GM12878 (cell line): ENCODE results near the gene RPS3. TPM values are rescaled to one million over a fixed set of nuclear protein-coding genes. Genes with fewer than 3 reads are reported as not detected.

Experiments
- ATAC-seq: fragments of 200-7000 bp; cut with Tn5 transposase; 3 replicates; pipeline ENCODE4 v1.9.1; 2020; ENCODE audit warnings: mild to moderate bottlenecking, moderate library complexity
- BruUV-seq: library from RNA; stranded (reverse); fragments of 400-500 nt; replicated peaks from 2 replicates; lab custom pipeline; 2021; lab: Mats Ljungman, UMichigan
- CTCF ChIA-PET: fragments of 300-600 bp; sonication (Branson Sonifier 250); formaldehyde crosslinking; extraction: SDS; loops from one replicate; lab custom pipeline; 2021; ENCODE audit warnings: inconsistent platforms; lab: Yijun Ruan, JAX
- POLR2A ChIA-PET: fragments of 350-600 bp; formaldehyde crosslinking; extraction: SDS; loops from one replicate; lab custom pipeline; 2021; ENCODE audit warnings: inconsistent platforms; lab: Charles Lee
- RAD21 ChIA-PET: fragments of 300-600 bp; sonication (Branson Sonifier 250); formaldehyde crosslinking; loops from one replicate; lab custom pipeline; 2023; ENCODE audit warnings: antibody characterized with exemption; ENCODE audit not compliant: unreplicated experiment; lab: Charles Lee
- SMC1A ChIA-PET: fragments of 300-600 bp; sonication (Branson Sonifier 250); formaldehyde crosslinking; loops from one replicate; lab custom pipeline; 2023; ENCODE audit not compliant: unreplicated experiment, uncharacterized antibody; lab: Charles Lee
- DNase-seq: peaks from one replicate; pipeline ENCODE4 v3.0.0-alpha.2; 2011; ENCODE audit warnings: low read depth, low spot score
- FAIRE-seq: peaks from 3 replicates; lab custom pipeline; 2011; peaks lifted over from hg19 to GRCh38; lab: Jason Lieb, UNC
- H2AFZ ChIP-seq: 2 replicates; pipeline ENCODE4 v1.6.0; 2011; ENCODE audit warnings: low read depth, low read length, control low read depth; ENCODE audit not compliant: control insufficient read depth
- H3K27ac ChIP-seq: 2 replicates; pipeline ENCODE4 v1.5.1; 2011; ENCODE audit warnings: control low read depth; ENCODE audit not compliant: control insufficient read depth, insufficient read depth
- H3K27me3 ChIP-seq, 2 experiments: replicated peaks in 1 of 2; 2 replicates each; pipeline versions ENCODE4 v1.6.0 to v1.6.1; 2011; ENCODE audit warnings: low read length in 1 of 2; ENCODE audit not compliant: control insufficient read depth in 2 of 2, insufficient read depth in 2 of 2
- H3K36me3 ChIP-seq, 2 experiments: 2 replicates each; pipeline ENCODE4 v1.5.1; 2011; ENCODE audit warnings: low read length in 1 of 2; ENCODE audit not compliant: control insufficient read depth in 2 of 2, insufficient read depth in 2 of 2
- H3K4me1 ChIP-seq: 2 replicates; pipeline ENCODE4 v1.6.1; 2011; ENCODE audit warnings: mild to moderate bottlenecking, low read length, moderate library complexity, mixed read lengths; ENCODE audit not compliant: control insufficient read depth, insufficient read depth
- H3K4me2 ChIP-seq: 2 replicates; pipeline ENCODE4 v1.6.0; 2011; ENCODE audit warnings: control low read depth; ENCODE audit not compliant: control insufficient read depth, insufficient read depth
- H3K4me3 ChIP-seq: fragments of 200-600 bp; sonication (generic); 2 replicates; pipeline ENCODE4 v1.5.1; 2016
- H3K79me2 ChIP-seq: 2 replicates; pipeline ENCODE4 v1.6.0; 2011; ENCODE audit warnings: low read length; ENCODE audit not compliant: control insufficient read depth, insufficient read depth
- H3K9ac ChIP-seq: 2 replicates; pipeline ENCODE4 v1.8.0; 2011; ENCODE audit warnings: low read length, control low read depth, mixed read lengths; ENCODE audit not compliant: control insufficient read depth, insufficient read depth
- H3K9me3 ChIP-seq: replicated peaks from 3 replicates; pipeline ENCODE4 v1.5.1; 2011; ENCODE audit warnings: mild to moderate bottlenecking, low read length; ENCODE audit not compliant: control insufficient read depth, insufficient read depth
- H4K20me1 ChIP-seq: 2 replicates; pipeline ENCODE4 v1.6.0; 2011; ENCODE audit not compliant: control insufficient read depth, insufficient read depth
- CREB1 ChIP-seq: IDR thresholded peaks from 2 replicates; pipeline ENCODE4 v1.6.1; 2012; ENCODE audit warnings: low read depth, mild to moderate bottlenecking, inconsistent platforms
- MLLT1 ChIP-seq: fragments of 450-650 bp; IDR thresholded peaks from 2 replicates; pipeline ENCODE4 v1.6.1; 2016; ENCODE audit warnings: mild to moderate bottlenecking
- POLR2A ChIP-seq: IDR thresholded peaks from 2 replicates; pipeline ENCODE4 v1.6.1; 2011; ENCODE audit warnings: low read depth, mild to moderate bottlenecking, low read length
- RELA ChIP-seq: fragments of 450-650 bp; IDR thresholded peaks from 2 replicates; pipeline ENCODE4 v1.8.0; 2014; ENCODE audit warnings: borderline replicate concordance; ENCODE audit not compliant: partially characterized antibody
- SMAD1 ChIP-seq: fragments of 450-650 bp; IDR thresholded peaks from 2 replicates; pipeline ENCODE4 v1.6.1; 2018; ENCODE audit warnings: mild to moderate bottlenecking, low read depth; ENCODE audit not compliant: partially characterized antibody
- WGBS: methylation state at CpG from one replicate; pipeline ENCODE4 v1.1.6; 2016; ENCODE audit warnings: low lambda C conversion rate; ENCODE audit not compliant: insufficient replicate concordance, insufficient coverage; ENCODE audit errors: missing lambda C conversion rate; 5-methylcytosine and 5-hydroxymethylcytosine counted together
- in situ Hi-C: fragments of 300-500 bp; cut with MboI; formaldehyde crosslinking; loops from 9 replicates; pipeline ENCODE4 v1.14.3; 2018; ENCODE audit warnings: mixed read lengths
- intact Hi-C: fragments of 100-400 bp; cut with micrococcal nuclease; formaldehyde crosslinking; loops from one replicate; pipeline ENCODE4 v1.14.2; 2022; ENCODE audit not compliant: unreplicated experiment
- polyA plus RNA-seq, 11 experiments: library from polyadenylated mRNA; depleted of rRNA in 4 of 11; unstranded in 6 of 11; stranded (reverse) in 5 of 11; fragments of >200 nt; fragmentation: Nextera tagmentation in 4 of 11; fragmentation: Illumina TruSeq in 1 of 11; extraction: Ambion mirVana in 4 of 11; extraction: Trizol in 1 of 11; gene quantifications; 1 replicate in 1 of 11; 2 replicates in 10 of 11; pipeline versions ENCODE4 v1.2.1 to v1.2.3, GENCODE V29; 2011 to 2016; ENCODE audit warnings: inconsistent platforms in 2 of 11, missing spikeins in 2 of 11, low read depth in 1 of 11
- total RNA-seq, 4 experiments: library from RNA; depleted of rRNA in 3 of 4; stranded (reverse); fragments of >200 nt in 3 of 4; fragmentation: Illumina TruSeq in 1 of 4; extraction: Trizol in 1 of 4; gene quantifications; 2 replicates each; pipeline versions ENCODE4 v1.2.1 to v1.2.3, GENCODE V29; 2013 to 2021

Gene RPS3
- total and polyA plus RNA-seq, 10 of the 15 experiments (the other 5 are each of a cell fraction or from before 2014, with no cell fraction given), result 2,127 to 9,556 (median 4,327) TPM

GRCh38 chr11:75432911-75433321 lies 33.6 kb downstream of the RPS3 start, which contains the start of gene KLHL35:
Gene KLHL35 (minus strand): TSS chr11:75433203. CDS start chr11:75430629, 2,574 bp downstream.
- 54% methylated on average over 12 of the region's 14 CpGs for WGBS
- ChIA-PET SMC1A (interaction anchor here (1.3 kb wide), 1 partner anchor 17 kb away, joined by 6 read pairs; no protein-coding TSS in a partner anchor), CTCF (interaction anchor here (1.8 kb wide), 1 partner anchor 13 kb away, joined by 4 read pairs; no protein-coding TSS in a partner anchor), RAD21 (no interaction called here), POLR2A (interaction anchor here (0.6 kb wide), 1 partner anchor 65 kb away, joined by 3 read pairs; no protein-coding TSS in a partner anchor)
- no peaks in the 10 kb centered on the region for H3K36me3 ChIP-seq
- no peak within 1 kb of the TSS for H3K27ac ChIP-seq
- H3K4me2 ChIP-seq, result no peak within 1 kb of the TSS
- no TSS peak for BruUV-seq
- no peaks in the 10 kb centered on the region for H3K79me2 ChIP-seq
- H4K20me1 ChIP-seq, result no peaks in the 10 kb centered on the region; the same call in 1 of the 2 replicates
- intact Hi-C loops (no loop called here), in situ Hi-C loops (no loop called here)
- FAIRE-seq, result no peak
- H2AFZ ChIP-seq, result no peak within 1 kb of the TSS
- DNase-seq, result no peak
- no peak for ATAC-seq
- peaks cover 2% of the 10 kb centered on the region; the same call in 1 of the 3 replicates for H3K9me3 ChIP-seq
- H3K4me3 ChIP-seq, result no peak within 1 kb of the TSS
- no peaks in the 10 kb centered on the region for H3K4me1 ChIP-seq
- TF ChIP-seq POLR2A (no peak), RELA (no peak)
- H3K9ac ChIP-seq, result no peak within 1 kb of the TSS
- H3K27me3 ChIP-seq, result peaks cover 4 to 14% of the 10 kb centered on the region in 2 experiments

- H3K4me3 ChIP-seq, result no peak overlapping the region
- in situ Hi-C loops, result no loop called here
- no peak overlapping the region for H2AFZ ChIP-seq
- DNase-seq, result no peak
- H3K27ac ChIP-seq, result no peak overlapping the region
- CTCF ChIA-PET, result interaction anchor here (1.0 kb wide), 1 partner anchor 98 kb away, joined by 5 read pairs; no protein-coding TSS in a partner anchor
- POLR2A ChIA-PET, result interaction anchor here (0.6 kb wide), 1 partner anchor 75 kb away, joined by 6 read pairs; no protein-coding TSS in a partner anchor
- intact Hi-C loops, result no loop called here
- no peak for FAIRE-seq
- no peak overlapping the region for H3K9ac ChIP-seq
- WGBS, result 29% methylated on average over 6 of the region's 6 CpGs
- no peak overlapping the region for H3K4me2 ChIP-seq
- TF ChIP-seq SMAD1, result no peak
- no peak for TF ChIP-seq CREB1
- no peak for TF ChIP-seq MLLT1
- RAD21 ChIA-PET, result interaction anchor here (1.2 kb wide), 1 partner anchor 154 kb away, joined by 3 read pairs; no protein-coding TSS in a partner anchor
- H3K79me2 ChIP-seq, result no peaks in the 10 kb centered on the region
- no TSS peak for BruUV-seq
- H3K36me3 ChIP-seq, result no peaks in the 10 kb centered on the region
- H4K20me1 ChIP-seq, result no peaks in the 10 kb centered on the region; the same call in 1 of the 2 replicates
- SMC1A ChIA-PET, result no interaction called here
- H3K9me3 ChIP-seq, result peaks cover 2% of the 10 kb centered on the region; the same call in 1 of the 3 replicates
- no peak for ATAC-seq
- H3K4me1 ChIP-seq, result no peaks in the 10 kb centered on the region
- peaks cover 4 to 14% of the 10 kb centered on the region in 2 experiments for H3K27me3 ChIP-seq
Measured at GRCh38 chr11:75433443-75433842, 34.1 kb downstream of the RPS3 start.
